HG03460 (cell line): Measurements from ENCODE around the gene HEPH.
"Not testable (repeated sequence)": the region's sequence is repeated elsewhere in the genome, so short reads cannot be mapped to it uniquely, and the experiment has no call there.

ENCODE experiments used
- ATAC-seq: cut with Tn5 transposase; IDR thresholded peaks from one replicate; pipeline ENCODE4 v1.9.1; 2021; ENCODE audit not compliant: unreplicated experiment

Gene HEPH

DNA sequence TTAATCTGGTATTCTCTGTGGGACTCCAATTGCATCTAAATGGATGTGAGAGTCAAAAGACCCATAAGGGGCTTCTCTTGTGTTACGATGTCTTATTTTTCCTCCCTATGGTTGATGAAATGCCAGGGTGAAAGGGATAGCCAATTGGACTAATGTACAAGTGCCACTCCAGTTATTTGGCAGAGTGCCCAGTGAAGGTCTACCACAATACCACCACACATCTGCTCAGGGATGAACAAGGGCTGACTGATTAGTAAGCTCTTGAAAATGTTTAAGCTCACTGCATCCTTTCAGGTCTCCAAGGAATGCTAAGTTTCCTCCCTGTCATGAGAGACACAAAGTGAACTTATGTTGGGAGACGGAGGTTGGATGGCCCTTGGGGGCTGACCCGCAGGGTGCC is 57.8 kb downstream of the HEPH start:
- ATAC-seq = no peak

DNA sequence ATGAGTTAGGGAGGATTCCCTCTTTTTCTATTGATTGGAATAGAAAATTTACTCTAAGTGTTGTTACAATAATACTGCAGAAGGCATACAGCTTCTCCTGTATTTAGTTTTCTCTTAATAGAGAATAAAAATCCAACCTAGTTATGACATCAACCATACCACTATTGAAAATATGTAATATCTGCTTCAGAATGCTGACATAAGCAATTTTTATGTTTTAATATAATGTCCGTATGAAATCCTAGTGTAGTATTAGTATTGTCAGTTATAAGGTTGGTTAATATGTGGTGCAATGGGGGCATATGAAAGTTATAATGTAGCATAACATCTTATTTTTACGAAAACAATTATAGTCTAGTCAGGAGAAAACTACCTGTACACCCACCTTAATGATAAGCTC is 68.2 kb downstream of the HEPH start:
- no peak for ATAC-seq

- no peak for ATAC-seq
Observed at GRCh38 chrX:66233209-66233608, 69.2 kb downstream of the HEPH start.

DNA sequence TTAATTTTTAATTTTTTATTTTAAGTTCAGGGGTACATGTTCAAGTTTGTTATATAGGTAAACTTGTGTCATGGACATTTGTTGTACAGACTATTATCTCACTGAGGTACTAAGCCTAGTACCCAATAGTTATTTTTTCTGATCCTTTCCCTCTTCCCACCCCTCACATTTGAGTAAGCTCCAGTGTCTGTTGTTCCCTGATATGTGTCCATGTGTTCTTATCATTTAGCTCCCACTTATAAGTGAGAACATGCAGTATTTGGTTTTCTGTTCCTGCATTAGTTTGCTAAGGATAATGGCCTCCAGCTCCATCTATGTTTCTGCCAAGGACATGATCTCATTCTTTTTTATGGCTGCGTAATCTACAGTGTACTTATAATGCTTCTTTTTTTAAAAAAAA is 69.9 kb downstream of the HEPH start:
- not testable (repeated sequence) for ATAC-seq

GRCh38 chrX:66255359-66255967 is 91.4 kb downstream of the HEPH start:
- ATAC-seq = no peak

GRCh38 chrX:66262807-66263206 is 98.8 kb downstream of the HEPH start:
- no peak for ATAC-seq
